Ureter (tissue), 1 donor: ENCODE results near the gene CASKIN1. TPM values are rescaled to one million over a fixed set of nuclear protein-coding genes. Genes with fewer than 3 reads are reported as not detected.

Source experiments
- DNase-seq: peaks from one replicate; pipeline ENCODE4 v3.0.0-alpha.2; 2020; ENCODE audit warnings: low spot score
- total RNA-seq: library from RNA; stranded (reverse); gene quantifications from one replicate; pipeline ENCODE4 v1.2.4, GENCODE V29; 2023
- donor health status: DM: yes; HTN: yes; CAD: no.

The CASKIN1 gene
- total RNA-seq, 1 donor from 2014 or later = 0.05 TPM

- no peak for DNase-seq
Measured at GRCh38 chr16:2233872-2234812, 37.7 kb upstream of the CASKIN1 start.

GRCh38 chr16:2233046-2233775 is 36.8 kb upstream of the CASKIN1 start:
- no peak for DNase-seq

- no peak for DNase-seq
Measured at GRCh38 chr16:2232094-2232990, 35.9 kb upstream of the CASKIN1 start.

GRCh38 chr16:2231016-2231931 is 34.9 kb upstream of the CASKIN1 start:
- DNase-seq = no peak

GRCh38 chr16:2230376-2230775 is 34.0 kb upstream of the CASKIN1 start:
- DNase-seq = no peak

GRCh38 chr16:2229632-2230250 is 33.3 kb upstream of the CASKIN1 start:
- no peak for DNase-seq

- no peak for DNase-seq
Measured at GRCh38 chr16:2229091-2229490, 32.7 kb upstream of the CASKIN1 start.

GRCh38 chr16:2228161-2228824 is 31.9 kb upstream of the CASKIN1 start:
- DNase-seq = no peak

GRCh38 chr16:2226918-2227317 is 30.5 kb upstream of the CASKIN1 start:
- DNase-seq = no peak

GRCh38 chr16:2226245-2226793 is 29.9 kb upstream of the CASKIN1 start:
- DNase-seq = no peak

- no peak for DNase-seq
Measured at GRCh38 chr16:2223942-2224486, 27.6 kb upstream of the CASKIN1 start.

GRCh38 chr16:2223221-2223941 is 27.0 kb upstream of the CASKIN1 start, which contains the start of gene E4F1:
TSS of gene E4F1 (plus strand) at chr16:2223591. CDS start at chr16:2223614, 23 bp downstream.
- peak; percentile 99 for DNase-seq

- DNase-seq = no peak
Measured at GRCh38 chr16:2216330-2216729, 19.9 kb upstream of the CASKIN1 start.

- DNase-seq = no peak
Measured at GRCh38 chr16:2214719-2214968, 18.2 kb upstream of the CASKIN1 start, which contains the start of gene PGP. TSS of gene PGP (minus strand) at chr16:2214840. CDS start at chr16:2214777, 63 bp downstream.

GRCh38 chr16:2213817-2214718 is 17.7 kb upstream of the CASKIN1 start:
- no peak for DNase-seq

GRCh38 chr16:2212362-2213324 is 16.2 kb upstream of the CASKIN1 start:
- no peak for DNase-seq
